ENCODE data around the gene SEC61A1. TPM values are rescaled to one million over a fixed set of nuclear protein-coding genes. Genes with fewer than 3 reads are reported as not detected.
A peak's percentile ranks its signal among the peaks of the same experiment; 100 is the strongest.

The SEC61A1 gene
- total RNA-seq, 2 experiments from 2014 or later, result 107 to 116 TPM

- ATAC-seq, result peak; percentile 76
- DNase-seq, result peak; percentile 50
- Mint-ChIP-seq H3K4me1 (ENCODE audit: low read depth) (peaks cover 3% of the 10 kb centered on the region), H3K27me3 (no peaks in the 10 kb centered on the region), H3K4me3 (no peak overlapping the region), H3K9me3 (no peaks in the 10 kb centered on the region), H3K27ac (peak overlapping the region; percentile 64), H3K36me3 (ENCODE audit: low read depth) (peaks cover 46% of the 10 kb centered on the region)
- intact Hi-C loops (cut with micrococcal nuclease), result no loop called here
- ChIA-PET CTCF (interaction anchor here (1.1 to 4.3 kb wide), 6 partner anchors 12 to 537 kb away, joined by 3 to 30 read pairs (median 3); no protein-coding TSS in a partner anchor), POLR2A (interaction anchor here (4.0 kb wide), 1 partner anchor 14 kb away, joined by 37 read pairs; the partner anchor contains the start of gene SEC61A1)
- peak; percentile 65 for TF ChIP-seq CTCF (IDR thresholded peaks at IDR 0.05)
These were observed 16.0 kb downstream of the SEC61A1 start for GRCh38 chr3:128068156-128068620.

- peaks cover 40% of the 10 kb centered on the region for H3K36me3 Mint-ChIP-seq (ENCODE audit: low read depth)
- no peak for ATAC-seq
- ChIA-PET POLR2A (interaction anchor here (0.7 to 2.6 kb wide), 3 partner anchors 8 to 17 kb away, joined by 3 to 6 read pairs (median 3); partner anchors contain the start of gene SEC61A1), CTCF (interaction anchor here (1.1 to 4.3 kb wide), 4 partner anchors 13 to 536 kb away, joined by 3 to 30 read pairs (median 4); no protein-coding TSS in a partner anchor)
- peaks cover 3% of the 10 kb centered on the region for H3K4me1 Mint-ChIP-seq (ENCODE audit: low read depth)
- DNase-seq, result no peak
- intact Hi-C loops (cut with micrococcal nuclease), result no loop called here
- no peaks in the 10 kb centered on the region for H3K9me3 Mint-ChIP-seq
- H3K27ac Mint-ChIP-seq, result no peak overlapping the region
- no peak for TF ChIP-seq CTCF (IDR thresholded peaks at IDR 0.05)
- H3K4me3 Mint-ChIP-seq, result no peak overlapping the region
- H3K27me3 Mint-ChIP-seq, result no peaks in the 10 kb centered on the region
These were observed 17.0 kb downstream of the SEC61A1 start for GRCh38 chr3:128069271-128069670.

- peak overlapping the region; percentile 55 for H3K27ac Mint-ChIP-seq
- H3K4me1 Mint-ChIP-seq (ENCODE audit: low read depth), result peaks cover 13% of the 10 kb centered on the region
- intact Hi-C loops (cut with micrococcal nuclease), result no loop called here
- no peak for TF ChIP-seq CTCF (IDR thresholded peaks at IDR 0.05)
- H3K27me3 Mint-ChIP-seq, result no peaks in the 10 kb centered on the region
- POLR2A ChIA-PET, result interaction anchor here (0.6 to 2.6 kb wide), 4 partner anchors 11 to 62 kb away, joined by 3 to 7 read pairs (median 4); no protein-coding TSS in a partner anchor
- DNase-seq (no peak), ATAC-seq (no peak)
- no peaks in the 10 kb centered on the region for H3K9me3 Mint-ChIP-seq
- CTCF ChIA-PET, result interaction anchor here (2.2 kb wide), 1 partner anchor 63 kb away, joined by 6 read pairs; no protein-coding TSS in a partner anchor
- H3K36me3 Mint-ChIP-seq (ENCODE audit: low read depth), result peaks cover 30% of the 10 kb centered on the region
- no peak overlapping the region for H3K4me3 Mint-ChIP-seq
These were observed 18.8 kb downstream of the SEC61A1 start for GRCh38 chr3:128070898-128071591.

- Mint-ChIP-seq H3K27me3 (no peaks in the 10 kb centered on the region), H3K9me3 (no peaks in the 10 kb centered on the region), H3K4me1 (ENCODE audit: low read depth) (peaks cover 15% of the 10 kb centered on the region), H3K36me3 (ENCODE audit: low read depth) (peaks cover 25% of the 10 kb centered on the region), H3K27ac (no peak overlapping the region), H3K4me3 (no peak overlapping the region)
- no peak for DNase-seq
- intact Hi-C loops (cut with micrococcal nuclease), result no loop called here
- ATAC-seq, result no peak
- ChIA-PET POLR2A (interaction anchor here (1.5 to 2.6 kb wide), 2 partner anchors 17 to 18 kb away, joined by 6 to 7 read pairs; no protein-coding TSS in a partner anchor), CTCF (no interaction called here)
- TF ChIP-seq CTCF (IDR thresholded peaks at IDR 0.05), result no peak
These were observed 19.7 kb downstream of the SEC61A1 start for GRCh38 chr3:128071771-128072453.
